Measurements from ENCODE around the gene CGB3. TPM values are rescaled to one million over a fixed set of nuclear protein-coding genes. Genes with fewer than 3 reads are reported as not detected.
"Not testable (repeated sequence)": the region's sequence is repeated elsewhere in the genome, so short reads cannot be mapped to it uniquely, and the experiment has no call there.

The CGB3 gene
- total RNA-seq (2014; rRNA removed; shearing (Covaris generic)): 5.3 and 11.9 TPM in 2 replicates

DNA sequence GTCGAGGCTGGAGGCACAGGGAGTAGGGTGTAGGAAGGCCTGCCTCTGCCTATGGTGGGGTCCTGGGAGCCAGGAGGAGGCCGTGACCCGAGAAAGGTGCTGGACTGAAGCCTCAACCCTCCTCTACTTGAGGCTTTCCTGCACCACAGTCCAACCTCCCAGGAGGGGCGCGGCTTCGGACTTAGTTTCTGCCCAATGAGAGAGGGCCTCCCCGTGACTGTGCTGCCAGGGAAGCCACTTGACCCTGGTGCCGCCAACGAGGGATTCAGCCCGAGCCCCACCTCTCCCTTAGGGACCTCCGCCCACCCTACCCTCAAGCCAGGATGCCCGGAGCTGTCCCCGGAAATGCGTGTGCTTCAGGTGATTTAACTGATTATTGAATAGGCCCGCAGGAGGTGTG is at the start of gene CGB3:
TSS of gene CGB3 (minus strand) at position 101 of the 400 bp plus-strand sequence. CDS start 362 bp downstream, outside the sequence.
- not testable (repeated sequence) for DNase-seq (ENCODE audit: low read depth)

DNA sequence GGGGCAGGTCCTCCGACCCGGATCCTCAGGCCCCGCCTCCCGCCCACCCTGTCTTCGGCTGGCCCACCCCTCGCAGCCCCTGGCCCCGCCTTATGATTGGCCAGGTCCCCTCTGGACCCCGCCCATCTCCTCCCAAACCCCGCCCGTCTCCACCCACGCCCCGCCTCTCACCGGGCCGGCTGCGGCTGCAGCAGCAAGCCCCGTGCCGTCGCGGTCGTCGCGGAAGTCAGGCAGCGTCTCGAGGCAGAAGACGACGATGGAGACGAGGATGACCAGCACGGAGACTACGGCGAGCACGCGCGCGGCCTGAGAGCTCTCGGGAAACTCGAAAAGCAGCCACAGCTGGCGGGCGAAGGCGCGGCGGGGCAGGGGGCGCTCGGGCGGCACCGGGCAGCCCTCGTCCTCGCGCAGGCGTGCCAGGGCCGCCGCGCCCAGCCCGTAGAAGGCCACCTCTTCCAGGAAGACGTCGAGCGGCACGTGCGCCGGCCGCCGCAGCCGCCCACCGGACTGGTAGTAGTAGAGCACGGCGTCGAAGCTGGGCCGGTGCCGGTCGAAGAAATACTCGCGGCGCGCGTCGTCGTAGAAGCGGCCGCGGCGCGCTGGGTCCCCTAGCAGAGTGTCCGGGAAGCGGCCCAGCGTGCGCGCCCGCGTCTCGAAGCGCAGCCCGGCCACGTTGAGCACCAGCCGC is 47.9 kb upstream of the CGB3 start:
- no peak for DNase-seq (ENCODE audit: low read depth)

DNA sequence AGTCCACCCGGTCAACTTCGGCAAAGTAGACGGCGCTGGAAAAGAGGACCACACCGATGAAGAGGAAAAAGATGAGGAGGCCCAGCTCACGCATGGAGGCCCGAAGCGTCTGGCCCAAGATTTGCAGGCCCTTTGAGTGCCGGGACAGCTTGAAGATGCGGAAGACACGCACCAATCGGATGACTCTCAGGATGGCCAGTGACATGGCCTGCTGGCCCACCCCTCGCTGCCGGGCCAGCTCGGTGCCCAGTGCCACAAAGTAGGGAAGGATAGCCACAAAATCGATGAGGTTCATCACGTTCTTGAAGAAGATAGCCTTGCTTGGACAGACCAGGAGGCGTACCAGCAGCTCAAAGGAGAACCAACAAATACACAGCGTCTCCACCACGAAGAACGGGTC is 46.3 kb upstream of the CGB3 start:
- DNase-seq (ENCODE audit: low read depth): no peak

DNA sequence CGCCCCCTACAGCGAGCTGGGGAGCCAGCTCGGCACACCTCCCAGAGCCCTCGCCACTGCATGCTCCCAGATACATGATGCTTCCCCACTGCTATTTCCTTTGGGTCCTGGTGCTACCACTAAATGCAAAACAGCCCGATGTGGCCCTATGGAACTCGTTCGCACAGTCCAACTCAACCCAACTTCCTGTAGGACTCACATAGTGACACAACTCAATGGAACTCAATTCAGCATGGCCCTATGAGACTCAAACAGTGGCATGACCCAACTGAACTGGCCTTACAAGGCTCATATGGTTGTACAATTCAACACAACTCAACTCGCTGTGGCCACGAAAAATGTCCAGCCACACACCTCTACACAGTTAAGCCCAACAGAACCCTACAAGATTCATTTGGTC is 44.9 kb upstream of the CGB3 start:
- no peak for DNase-seq (ENCODE audit: low read depth)

DNA sequence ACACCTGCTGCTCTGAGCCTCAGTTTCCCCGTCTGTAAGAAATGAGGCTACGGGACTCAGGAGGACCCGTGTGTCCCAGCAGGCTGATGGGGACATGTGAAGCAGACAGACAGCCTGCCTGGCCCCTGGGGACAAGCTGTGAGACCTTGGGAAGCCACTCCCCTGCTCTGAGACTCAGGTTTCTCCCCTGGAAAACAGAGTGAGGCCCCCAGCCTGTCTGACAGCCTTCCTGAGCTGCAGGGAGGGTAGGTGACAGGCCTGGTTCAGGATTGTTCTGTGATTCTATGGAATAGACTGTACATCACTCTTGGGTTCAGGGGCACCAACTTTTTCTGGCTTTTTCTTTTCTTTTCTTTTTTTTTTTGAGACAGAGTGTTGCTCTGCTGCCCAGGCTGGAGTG is 43.4 kb upstream of the CGB3 start:
- DNase-seq (ENCODE audit: low read depth): no peak

DNA sequence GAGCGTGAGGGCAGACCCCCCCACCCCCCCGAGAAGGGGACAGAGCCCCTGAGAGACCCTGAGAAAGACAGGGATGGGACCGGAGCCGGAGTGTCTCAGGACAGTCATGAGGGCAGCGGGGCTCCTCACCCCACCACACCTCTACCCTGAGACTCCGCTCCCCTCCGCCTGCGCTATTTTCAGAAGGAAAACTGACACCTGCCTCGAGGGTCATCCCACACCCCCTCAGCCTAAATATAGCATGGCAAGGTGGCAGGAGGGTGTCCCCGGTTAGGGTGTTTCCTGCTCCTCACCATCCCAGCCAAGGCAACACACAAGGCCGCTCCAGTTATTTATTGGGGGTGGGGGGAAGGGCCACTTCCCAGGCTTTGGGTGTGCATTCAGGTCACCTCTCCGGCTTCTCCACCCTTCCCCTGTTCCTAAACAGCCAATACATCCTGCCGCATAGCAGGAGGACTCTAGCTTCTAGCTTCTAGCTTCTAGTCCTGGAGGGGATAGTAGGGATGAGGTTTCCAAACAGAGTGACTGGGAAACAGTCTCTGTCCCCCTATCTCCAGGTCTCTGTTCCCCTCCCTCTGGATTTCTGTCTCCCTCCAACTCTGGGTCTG is 41.9 kb upstream of the CGB3 start:
- DNase-seq (ENCODE audit: low read depth): no peak

DNA sequence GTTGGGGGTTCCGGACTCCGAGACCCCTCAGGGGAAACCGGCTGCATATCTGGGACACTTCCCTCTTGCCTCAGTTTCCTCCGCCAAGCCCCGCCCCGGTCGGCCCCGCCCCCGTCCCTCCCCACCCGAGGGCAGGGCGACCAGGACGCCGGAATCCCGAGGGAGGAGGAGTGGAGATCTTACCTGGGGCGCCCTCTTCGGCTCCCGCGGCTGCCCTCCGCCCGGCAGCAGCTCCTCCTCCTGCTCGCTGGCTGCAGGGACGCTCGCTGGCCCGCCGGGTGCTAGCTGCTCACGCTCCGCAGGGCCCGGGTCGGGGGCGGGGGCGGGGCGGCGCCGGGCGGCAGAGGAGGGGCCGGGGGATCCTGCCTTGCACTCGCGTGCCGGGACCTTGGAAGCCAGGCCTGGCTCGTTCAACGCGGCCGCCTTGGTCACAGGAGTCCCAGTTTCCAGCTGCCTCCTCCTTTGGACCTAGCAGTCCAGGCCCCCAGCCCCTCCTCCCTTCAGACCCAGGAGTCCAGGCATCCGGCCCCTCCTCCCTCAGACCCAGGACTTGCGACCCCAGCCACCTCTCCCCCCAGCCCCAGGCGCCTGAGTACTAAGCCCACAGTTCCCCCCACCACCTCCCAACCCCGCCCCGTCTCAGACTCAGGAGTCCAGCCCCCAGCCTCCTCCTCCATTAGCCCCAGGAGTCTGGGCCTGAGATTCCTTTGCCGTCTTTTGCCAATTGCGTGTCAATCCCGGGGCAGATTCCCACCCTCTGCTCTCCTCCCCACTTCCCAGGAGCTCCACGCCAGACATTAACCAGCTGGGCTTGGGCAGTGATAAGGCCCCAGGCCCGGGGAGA is 40.9 kb upstream of the CGB3 start, which contains the start of gene NTF4:
TSS of gene NTF4 (minus strand) at position 51 of the 844 bp plus-strand sequence. CDS start 2,821 bp downstream, outside the sequence.
- DNase-seq (ENCODE audit: low read depth): peak; percentile 44

DNA sequence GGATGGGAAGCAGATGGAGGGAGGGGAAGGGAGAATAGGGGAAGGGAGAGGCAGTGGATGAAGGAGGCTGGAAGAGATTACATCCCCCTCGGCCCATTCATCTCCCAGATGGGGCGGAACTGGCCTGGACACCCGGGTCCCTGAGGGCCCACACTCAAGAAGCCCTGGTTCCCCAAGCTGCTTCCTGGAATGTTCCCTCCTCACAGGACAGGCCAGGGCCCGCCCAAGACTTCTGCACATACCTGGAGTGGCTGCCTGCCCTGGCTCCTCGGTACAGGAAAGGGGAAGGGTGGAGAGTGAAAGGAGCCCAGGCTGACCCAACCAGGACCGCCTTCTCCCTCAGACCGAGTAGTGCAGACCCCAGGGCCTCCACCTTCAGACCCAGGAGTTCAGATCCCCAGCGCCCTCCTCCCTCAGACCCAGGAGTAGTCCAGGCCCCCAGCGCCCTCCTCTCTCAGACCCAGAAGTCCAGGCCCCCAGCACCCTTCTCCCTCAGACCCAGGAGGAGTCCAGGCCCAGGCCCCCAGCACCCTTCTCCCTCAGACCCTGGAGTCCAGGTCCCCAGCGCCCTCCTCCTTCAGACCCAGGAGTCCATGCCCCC is 40.0 kb upstream of the CGB3 start:
- no peak for DNase-seq (ENCODE audit: low read depth)

DNA sequence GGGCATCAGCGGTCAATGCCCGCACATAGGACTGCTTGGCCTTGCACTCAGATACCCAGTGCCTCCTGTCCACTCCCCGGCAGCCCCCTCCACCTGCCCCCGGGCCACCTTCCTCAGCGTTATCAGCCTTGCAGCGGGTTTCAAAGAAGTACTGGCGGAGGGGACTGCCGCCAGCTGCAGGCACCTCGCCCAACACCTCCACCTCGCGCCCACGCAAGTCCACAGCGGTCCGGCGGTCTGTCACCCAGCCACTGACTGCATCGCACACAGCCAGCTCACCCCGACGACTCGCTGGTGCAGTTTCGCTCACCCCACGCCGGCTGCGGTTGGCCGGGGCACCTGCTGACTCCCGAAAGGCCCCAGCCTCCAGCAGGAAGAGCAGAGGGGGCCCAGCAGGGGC is 37.3 kb upstream of the CGB3 start:
- no peak for DNase-seq (ENCODE audit: low read depth)

DNA sequence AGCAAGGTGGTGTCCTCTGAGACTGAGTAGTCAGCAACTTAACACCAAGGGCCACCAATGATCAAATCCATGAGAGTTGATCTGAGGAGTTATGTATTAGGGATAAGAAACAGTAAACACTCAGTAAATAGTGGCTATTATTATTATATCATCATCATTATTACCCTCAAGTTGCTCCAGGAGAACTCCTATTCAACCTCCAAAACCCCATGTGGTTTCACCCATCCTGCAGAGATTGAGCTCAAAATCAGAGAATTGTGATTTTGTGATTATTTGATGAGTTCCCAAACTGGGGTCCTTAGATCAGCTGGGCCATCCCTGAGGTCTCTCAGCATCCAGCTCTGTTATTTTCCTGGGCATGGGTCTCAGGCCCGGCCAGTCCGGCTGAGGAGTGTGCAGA is 36.9 kb upstream of the CGB3 start:
- DNase-seq (ENCODE audit: low read depth): no peak

DNA sequence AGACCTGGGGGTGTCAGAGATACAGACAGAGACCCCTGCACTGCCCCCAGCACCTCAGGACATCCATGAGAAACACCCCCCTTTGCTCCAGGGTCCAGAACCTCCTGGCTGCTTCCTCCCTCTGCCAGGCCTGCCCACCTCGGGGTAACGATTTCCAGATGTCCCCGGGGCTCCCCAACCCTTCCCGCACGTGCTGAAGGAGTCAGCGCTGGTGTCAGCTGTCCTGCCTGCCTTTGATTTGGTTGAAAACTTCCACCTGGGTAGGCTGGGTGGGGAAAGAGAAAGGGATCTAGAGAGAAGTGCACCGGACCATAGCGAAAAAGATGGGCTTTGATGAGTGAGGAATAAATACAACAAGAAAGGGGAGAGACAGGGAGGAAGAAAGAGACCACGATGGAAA is 34.9 kb upstream of the CGB3 start:
- DNase-seq (ENCODE audit: low read depth): no peak

DNA sequence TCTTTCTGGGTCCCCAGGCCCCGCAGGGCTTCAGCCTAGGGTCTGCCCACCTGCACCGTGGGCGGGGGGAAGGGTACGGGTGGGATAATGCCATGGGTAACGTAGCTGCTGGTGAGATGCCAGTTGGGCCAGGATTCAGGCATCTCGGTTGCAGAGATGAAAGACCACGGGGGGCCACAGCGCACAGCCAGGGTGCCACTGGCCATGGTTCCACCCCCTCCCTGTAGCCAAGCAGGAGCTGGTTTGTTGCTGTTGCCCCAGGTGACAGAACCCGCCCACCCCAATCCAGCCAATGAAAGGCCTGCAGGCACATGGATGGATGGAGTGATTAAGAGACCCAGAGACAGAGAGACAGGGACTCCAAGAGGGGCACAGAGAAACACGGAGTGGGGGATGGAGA is 34.4 kb upstream of the CGB3 start:
- peak; percentile 57 for DNase-seq (ENCODE audit: low read depth)

DNA sequence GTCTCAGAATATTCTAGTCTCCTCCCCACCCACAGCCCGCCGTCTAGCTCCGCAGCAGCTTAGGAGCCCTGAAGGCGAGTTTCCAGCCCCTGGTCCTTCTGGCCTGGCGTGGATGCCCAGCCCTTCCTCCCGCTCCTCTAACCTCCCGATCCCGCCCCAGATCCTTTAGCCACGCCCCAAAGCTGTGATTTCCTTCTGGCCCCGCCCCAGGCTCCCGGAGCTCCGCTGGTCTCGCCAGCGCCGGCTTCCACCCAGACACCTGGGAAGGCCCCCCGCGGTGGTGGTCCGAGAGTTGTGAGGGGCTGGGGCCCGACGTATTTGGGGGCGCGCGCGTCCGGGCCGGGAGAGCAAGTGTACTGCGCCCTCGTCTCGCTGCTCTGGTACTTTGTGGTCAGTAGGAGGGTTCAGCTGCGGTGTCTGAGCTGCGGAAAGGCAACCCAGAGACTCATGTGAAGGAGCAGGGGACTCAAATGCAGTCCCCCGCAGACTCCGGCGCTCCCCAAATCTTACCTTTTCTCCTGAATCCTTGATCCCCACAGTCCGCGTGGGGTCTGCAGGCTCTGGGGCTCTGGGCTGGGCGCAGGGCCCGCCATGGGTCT is 33.6 kb upstream of the CGB3 start, which contains the start of gene CGB7:
TSS of gene CGB7 (minus strand) at position 114 of the 599 bp plus-strand sequence. CDS start 2,374 bp downstream, outside the sequence.
- DNase-seq (ENCODE audit: low read depth): peak; percentile 84

DNA sequence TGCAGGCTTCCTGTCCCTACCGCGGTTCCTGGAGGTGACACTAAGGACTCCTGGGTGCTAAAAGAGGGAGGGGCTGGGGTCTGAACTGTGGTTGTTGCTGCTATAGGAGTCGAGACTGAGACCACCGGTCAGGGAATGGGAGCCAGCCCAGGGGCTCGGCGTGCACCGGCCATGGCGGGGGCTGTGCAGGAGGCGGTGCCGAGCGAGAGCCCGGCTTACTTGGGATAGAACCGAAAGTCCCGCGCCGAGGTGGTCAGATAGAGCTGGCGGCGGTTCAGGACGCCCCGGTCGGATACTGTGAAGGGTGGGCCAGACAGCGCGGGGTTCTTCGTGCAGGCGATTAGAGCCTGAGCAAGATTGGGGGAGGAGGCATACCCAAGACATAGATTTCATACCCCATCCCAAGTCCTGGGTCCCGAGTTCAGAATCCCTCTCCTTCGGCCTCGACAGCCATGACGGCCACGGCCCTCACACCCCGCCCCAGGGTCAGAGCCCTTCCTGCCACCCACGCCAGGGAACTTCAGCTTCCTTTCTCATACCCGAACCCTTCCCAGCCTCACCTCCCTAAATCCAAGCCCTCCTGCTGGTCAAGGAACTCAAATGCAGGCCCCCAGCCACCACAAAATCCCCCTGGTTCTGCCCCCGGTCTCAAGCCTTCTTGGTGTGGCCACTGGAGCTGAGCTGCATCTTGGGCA is 32.9 kb upstream of the CGB3 start:
- DNase-seq (ENCODE audit: low read depth): peak; percentile 34

DNA sequence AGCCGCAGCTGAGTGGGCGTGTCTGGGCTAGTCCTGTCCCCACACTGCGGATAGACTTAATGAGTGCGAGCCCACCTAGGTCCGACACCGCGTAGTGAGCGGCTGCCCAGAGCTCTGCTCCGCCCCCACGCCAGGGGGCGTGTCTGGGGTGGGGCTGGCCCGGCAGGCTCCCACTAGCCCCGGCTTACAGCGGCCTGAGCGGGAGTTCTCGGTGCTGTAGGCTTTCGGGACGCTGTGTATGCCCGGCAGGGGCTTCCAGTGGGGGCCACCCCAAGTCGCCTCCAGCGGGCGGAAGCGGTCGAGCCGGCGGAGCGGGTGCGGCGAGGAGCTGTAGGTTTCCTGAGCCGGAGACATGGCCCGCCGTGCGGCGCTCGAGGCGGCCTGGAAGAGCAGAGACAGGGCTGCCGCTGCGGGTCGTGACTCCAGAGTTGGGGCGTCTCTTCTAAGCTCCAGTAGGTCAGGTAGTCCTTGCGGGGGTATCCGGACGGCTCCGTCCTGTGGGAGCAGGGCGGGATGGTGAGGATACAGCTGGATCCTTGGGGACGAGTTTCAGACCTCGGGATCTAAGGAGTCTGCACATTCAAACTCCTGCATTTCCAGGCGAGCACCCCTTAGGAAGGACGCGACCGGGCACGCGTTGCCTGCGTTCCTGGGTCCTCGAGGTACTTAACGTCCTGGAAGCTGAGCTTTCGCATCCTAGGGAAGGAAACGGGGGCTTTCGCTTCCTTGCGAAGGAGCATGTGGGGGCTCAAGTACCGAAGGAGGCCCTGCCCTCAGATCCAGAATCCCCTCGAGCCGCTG is 32.2 kb upstream of the CGB3 start:
- peak; percentile 84 for DNase-seq (ENCODE audit: low read depth)

DNA sequence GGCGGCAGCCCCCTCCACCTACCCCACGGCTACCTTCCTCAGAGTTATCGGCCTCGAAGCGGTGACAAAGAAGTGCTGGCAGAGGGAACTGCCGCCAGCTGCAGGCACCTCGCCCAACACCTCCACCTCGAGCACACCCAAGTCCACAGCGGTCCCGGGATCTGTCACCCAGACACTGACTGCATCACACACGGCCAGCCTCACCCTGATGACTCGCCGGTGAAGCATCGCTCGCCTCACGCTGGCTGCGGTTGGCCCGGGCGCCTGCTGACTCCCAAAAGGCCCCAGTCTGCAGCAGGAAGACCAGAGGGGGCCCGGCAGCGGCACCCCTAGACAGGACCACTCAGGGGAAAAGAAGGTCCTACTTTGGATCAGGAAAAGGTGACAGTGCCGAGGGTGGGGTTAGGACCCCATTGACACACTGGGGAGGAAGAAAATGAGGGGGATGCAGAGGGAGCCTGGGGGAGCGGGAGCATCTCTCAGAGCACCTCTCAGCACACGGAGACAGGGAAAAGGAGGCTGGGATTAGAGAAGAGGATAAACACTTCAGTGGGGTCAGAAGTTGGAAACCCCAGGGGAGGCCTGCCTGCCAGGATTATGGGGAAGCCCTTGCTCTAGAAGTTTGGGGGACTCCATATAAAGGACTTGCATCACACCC is 26.4 kb upstream of the CGB3 start:
- peak; percentile 93 for DNase-seq (ENCODE audit: low read depth)

DNA sequence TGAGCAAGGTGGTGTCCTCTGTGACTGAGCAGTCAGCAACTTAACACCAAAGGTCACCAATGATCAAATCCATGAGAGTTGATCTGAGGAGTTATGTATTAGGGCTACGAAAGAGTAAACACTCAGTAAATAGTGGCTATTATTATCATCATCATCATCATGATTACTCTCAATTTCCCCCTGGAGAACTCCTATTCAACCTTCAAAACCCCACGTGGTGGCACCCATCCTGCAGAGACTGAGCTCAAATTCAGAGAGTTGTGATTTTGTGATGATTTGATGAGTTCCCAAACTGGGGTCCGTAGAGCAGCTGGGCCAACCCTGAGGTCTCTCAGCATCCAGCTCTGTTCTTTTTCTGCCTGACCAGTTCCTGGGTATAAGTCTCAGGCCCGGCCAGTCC is 25.7 kb upstream of the CGB3 start:
- DNase-seq (ENCODE audit: low read depth): not testable (repeated sequence)

DNA sequence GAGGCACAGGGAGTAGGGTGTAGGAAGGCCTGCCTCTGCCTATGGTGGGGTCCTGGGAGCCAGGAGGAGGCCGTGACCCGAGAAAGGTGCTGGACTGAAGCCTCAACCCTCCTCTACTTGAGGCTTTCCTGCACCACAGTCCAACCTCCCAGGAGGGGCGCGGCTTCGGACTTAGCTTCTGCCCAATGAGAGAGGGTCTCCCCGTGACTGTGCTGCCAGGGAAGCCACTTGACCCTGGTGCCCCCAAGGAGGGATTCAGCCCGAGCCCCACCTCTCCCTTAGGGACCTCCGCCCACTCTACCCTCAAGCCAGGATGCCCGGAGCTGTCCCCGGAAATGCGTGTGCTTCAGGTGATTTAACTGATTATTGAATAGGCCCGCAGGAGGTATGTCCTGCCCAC is 24.9 kb upstream of the CGB3 start, which contains the start of gene CGB8:
TSS of gene CGB8 (minus strand) at position 101 of the 400 bp plus-strand sequence. CDS start 372 bp downstream, outside the sequence.
- not testable (repeated sequence) for DNase-seq (ENCODE audit: low read depth)

DNA sequence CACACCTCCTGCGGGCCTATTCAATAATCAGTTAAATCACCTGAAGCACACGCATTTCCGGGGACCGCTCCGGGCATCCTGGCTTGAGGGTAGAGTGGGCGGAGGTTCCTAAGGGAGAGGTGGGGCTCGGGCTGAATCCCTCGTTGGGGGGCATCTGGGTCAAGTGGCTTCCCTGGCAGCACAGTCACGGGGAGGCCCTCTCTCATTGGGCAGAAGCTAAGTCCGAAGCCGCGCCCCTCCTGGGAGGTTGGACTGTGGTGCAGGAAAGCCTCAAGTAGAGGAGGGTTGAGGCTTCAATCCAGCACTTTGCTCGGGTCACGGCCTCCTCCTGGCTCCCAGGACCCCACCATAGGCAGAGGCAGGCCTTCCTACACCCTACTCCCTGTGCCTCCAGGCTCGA is 19.4 kb upstream of the CGB3 start, which contains the start of gene CGB5:
TSS of gene CGB5 (plus strand) at position 301 of the 400 bp plus-strand sequence. CDS start 362 bp downstream, outside the sequence.
- DNase-seq (ENCODE audit: low read depth): not testable (repeated sequence)
